B cell (primary cell): Measurements from ENCODE around the gene PAFAH2.

Experiments used
- CTCF ChIP-seq: fragments of 200-600 bp; IDR thresholded peaks from one replicate; pipeline ENCODE4 v1.8.0; 2022; ENCODE audit warnings: antibody characterized with exemption, mild to moderate bottlenecking
- EZH2 ChIP-seq: IDR thresholded peaks from 2 replicates; pipeline ENCODE4 v1.6.1; 2012; ENCODE audit warnings: borderline replicate concordance, low read depth, mild to moderate bottlenecking, moderate library complexity, low read length; ENCODE audit not compliant: insufficient read depth, poor library complexity, severe bottlenecking

- no peak for TF ChIP-seq CTCF
- TF ChIP-seq EZH2 = no peak
Measured at GRCh38 chr1:25933479-25934365, 64.1 kb downstream of the PAFAH2 start.
